ENCODE measurements around the gene FBP2.

DNA sequence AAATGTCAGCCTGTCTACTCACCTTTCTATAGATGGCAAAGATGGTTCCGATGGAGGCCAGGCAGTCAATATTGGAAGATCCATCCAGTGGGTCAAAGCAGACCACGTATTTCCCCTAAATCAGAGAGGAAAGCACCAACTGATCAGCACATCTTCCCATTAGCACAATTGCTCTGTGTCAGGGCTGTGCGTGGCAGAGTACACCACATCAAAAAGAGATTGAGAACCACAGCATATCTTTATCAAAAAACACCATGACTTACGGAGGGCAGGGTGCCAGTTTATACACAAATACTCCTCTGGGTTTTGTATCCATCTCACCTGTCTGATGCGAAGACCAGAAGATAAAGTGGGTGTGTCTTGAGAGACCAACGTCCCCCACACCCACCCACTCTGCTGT is 9.1 kb downstream of the FBP2 start:
- TF ChIP-seq ZNF311 (tag by site-specific recombination; IDR thresholded peaks at IDR 0.05; ENCODE audit: borderline replicate concordance) (no peak), ZNF335 (tag by site-specific recombination; conservative IDR thresholded peaks at IDR 0.05) (no peak), GLI2 (tag by site-specific recombination; IDR thresholded peaks at IDR 0.05; ENCODE audit: borderline replicate concordance, low read depth) (no peak), ZNF791 (tag by site-specific recombination; IDR thresholded peaks at IDR 0.05) (no peak), ZNF658 (tag by site-specific recombination; IDR thresholded peaks at IDR 0.05) (no peak), ZNF16 (tag by site-specific recombination; IDR thresholded peaks at IDR 0.05; ENCODE audit: low read depth) (no peak), ZNF610 (tag by site-specific recombination; IDR thresholded peaks at IDR 0.05; ENCODE audit: borderline replicate concordance) (no peak)
- TF ChIP-seq, protein P1, sequence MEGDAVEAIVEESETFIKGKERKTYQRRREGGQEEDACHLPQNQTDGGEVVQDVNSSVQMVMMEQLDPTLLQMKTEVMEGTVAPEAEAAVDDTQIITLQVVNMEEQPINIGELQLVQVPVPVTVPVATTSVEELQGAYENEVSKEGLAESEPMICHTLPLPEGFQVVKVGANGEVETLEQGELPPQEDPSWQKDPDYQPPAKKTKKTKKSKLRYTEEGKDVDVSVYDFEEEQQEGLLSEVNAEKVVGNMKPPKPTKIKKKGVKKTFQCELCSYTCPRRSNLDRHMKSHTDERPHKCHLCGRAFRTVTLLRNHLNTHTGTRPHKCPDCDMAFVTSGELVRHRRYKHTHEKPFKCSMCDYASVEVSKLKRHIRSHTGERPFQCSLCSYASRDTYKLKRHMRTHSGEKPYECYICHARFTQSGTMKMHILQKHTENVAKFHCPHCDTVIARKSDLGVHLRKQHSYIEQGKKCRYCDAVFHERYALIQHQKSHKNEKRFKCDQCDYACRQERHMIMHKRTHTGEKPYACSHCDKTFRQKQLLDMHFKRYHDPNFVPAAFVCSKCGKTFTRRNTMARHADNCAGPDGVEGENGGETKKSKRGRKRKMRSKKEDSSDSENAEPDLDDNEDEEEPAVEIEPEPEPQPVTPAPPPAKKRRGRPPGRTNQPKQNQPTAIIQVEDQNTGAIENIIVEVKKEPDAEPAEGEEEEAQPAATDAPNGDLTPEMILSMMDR (tag by site-specific recombination; IDR thresholded peaks at IDR 0.05) = no peak
- TF ChIP-seq, protein P2, sequence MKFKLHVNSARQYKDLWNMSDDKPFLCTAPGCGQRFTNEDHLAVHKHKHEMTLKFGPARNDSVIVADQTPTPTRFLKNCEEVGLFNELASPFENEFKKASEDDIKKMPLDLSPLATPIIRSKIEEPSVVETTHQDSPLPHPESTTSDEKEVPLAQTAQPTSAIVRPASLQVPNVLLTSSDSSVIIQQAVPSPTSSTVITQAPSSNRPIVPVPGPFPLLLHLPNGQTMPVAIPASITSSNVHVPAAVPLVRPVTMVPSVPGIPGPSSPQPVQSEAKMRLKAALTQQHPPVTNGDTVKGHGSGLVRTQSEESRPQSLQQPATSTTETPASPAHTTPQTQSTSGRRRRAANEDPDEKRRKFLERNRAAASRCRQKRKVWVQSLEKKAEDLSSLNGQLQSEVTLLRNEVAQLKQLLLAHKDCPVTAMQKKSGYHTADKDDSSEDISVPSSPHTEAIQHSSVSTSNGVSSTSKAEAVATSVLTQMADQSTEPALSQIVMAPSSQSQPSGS (tag by site-specific recombination; IDR thresholded peaks at IDR 0.05; ENCODE audit: low read depth) = no peak
